Activated effector memory CD4-positive, alpha-beta T cell treated with anti-CD3 and anti-CD28 coated beads, Interleukin-2, amount 50 U/mL, for 16 hours (primary cell): Measurements from ENCODE around the gene PYDC1.
"Not testable (repeated sequence)": the region's sequence is repeated elsewhere in the genome, so short reads cannot be mapped to it uniquely, and the experiment has no call there.

Source experiments
- DNase-seq: peaks from one replicate; pipeline ENCODE4 v3.0.0-alpha.2; 2020

Gene PYDC1

GRCh38 chr16:31195861-31196260 is 21.1 kb downstream of the PYDC1 start:
- DNase-seq = not testable (repeated sequence)

DNA sequence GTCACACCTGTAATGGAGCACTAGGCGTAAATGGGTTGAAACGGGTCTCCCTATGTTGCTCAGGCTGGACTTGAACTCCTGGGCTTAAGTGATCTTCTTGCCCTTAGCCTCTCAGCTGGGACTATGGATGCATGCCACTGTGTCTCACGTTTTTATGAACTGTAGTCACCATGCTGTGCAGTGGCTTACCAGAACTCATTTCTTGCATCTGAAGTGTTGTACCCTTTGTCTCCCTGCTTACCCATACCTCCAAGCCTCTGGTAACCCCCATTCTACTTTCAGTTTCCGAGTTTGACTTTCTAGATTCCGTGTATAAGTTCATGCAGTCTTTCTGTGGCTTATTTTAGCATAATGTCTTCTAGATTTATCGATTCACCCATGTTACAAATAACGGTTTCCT is 22.0 kb downstream of the PYDC1 start:
- no peak for DNase-seq

DNA sequence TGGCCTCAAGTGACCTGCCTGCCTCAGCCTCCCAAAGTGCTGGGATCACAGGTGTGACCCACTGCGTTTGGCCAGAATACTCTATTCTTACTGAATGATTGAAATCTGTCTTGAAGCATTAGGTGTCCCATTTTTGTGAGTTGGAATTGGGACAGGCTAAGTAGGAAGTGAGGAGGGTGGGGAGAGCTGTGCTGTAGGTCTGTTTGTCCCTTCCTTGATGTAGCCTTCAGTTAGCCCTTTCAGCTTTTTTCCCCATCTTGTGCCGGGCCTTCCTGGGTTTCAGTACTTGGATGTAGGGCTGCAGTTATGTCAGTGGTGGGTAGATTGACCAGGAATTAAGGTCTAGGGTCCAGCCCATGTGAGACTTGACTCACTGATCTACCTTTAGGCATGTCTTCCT is 23.1 kb downstream of the PYDC1 start:
- no peak for DNase-seq

- no peak for DNase-seq
These were observed 23.9 kb downstream of the PYDC1 start for GRCh38 chr16:31192856-31193642.

GRCh38 chr16:31191697-31192428 is 25.1 kb downstream of the PYDC1 start:
- no peak for DNase-seq

DNA sequence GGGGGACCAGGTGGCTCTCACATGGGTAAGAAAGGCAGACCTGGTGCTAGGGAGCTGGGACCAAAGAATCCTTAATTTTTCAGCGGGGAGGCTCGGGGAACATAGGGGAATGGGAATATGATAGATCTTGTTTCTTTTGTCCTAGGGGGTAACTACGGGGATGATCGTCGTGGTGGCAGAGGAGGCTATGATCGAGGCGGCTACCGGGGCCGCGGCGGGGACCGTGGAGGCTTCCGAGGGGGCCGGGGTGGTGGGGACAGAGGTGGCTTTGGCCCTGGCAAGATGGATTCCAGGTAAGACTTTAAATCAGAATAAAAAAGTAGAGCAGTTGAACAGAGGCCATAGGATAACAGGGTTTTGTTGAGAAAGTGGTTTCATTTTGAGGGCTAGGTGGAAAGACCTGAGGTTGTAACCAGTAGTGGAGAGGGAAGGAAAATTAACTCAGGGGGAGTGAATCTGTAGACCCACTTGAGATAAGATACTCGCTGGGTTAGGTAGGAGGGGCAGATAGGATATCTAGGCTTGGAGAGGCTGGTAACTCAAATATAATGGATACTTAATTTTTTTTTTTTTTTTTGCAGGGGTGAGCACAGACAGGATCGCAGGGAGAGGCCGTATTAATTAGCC is 26.0 kb downstream of the PYDC1 start:
- no peak for DNase-seq

GRCh38 chr16:31190061-31190460 is 26.9 kb downstream of the PYDC1 start:
- no peak for DNase-seq

DNA sequence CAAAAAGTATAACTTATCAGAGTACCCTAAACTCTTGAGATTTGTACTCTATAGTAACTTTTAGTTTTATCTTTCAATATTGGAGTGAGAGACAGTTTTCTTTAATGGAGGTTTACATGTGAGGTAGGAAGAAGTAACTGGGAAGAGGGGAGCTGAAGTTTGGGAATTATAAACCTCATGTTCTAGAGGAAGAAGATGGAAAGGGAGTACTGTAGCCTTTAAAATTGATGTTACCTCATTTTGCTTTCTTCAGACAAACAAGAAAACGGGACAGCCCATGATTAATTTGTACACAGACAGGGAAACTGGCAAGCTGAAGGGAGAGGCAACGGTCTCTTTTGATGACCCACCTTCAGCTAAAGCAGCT is 27.5 kb downstream of the PYDC1 start:
- no peak for DNase-seq

- DNase-seq = no peak
These were observed 28.2 kb downstream of the PYDC1 start for GRCh38 chr16:31188450-31189411.

- DNase-seq = no peak
These were observed 29.1 kb downstream of the PYDC1 start for GRCh38 chr16:31187808-31188189.

- DNase-seq = no peak
These were observed 29.8 kb downstream of the PYDC1 start for GRCh38 chr16:31186930-31187807.

GRCh38 chr16:31186176-31186575 is 30.8 kb downstream of the PYDC1 start:
- no peak for DNase-seq

GRCh38 chr16:31185339-31185738 is 31.6 kb downstream of the PYDC1 start:
- DNase-seq = no peak

GRCh38 chr16:31184888-31185287 is 32.0 kb downstream of the PYDC1 start:
- DNase-seq = no peak

DNA sequence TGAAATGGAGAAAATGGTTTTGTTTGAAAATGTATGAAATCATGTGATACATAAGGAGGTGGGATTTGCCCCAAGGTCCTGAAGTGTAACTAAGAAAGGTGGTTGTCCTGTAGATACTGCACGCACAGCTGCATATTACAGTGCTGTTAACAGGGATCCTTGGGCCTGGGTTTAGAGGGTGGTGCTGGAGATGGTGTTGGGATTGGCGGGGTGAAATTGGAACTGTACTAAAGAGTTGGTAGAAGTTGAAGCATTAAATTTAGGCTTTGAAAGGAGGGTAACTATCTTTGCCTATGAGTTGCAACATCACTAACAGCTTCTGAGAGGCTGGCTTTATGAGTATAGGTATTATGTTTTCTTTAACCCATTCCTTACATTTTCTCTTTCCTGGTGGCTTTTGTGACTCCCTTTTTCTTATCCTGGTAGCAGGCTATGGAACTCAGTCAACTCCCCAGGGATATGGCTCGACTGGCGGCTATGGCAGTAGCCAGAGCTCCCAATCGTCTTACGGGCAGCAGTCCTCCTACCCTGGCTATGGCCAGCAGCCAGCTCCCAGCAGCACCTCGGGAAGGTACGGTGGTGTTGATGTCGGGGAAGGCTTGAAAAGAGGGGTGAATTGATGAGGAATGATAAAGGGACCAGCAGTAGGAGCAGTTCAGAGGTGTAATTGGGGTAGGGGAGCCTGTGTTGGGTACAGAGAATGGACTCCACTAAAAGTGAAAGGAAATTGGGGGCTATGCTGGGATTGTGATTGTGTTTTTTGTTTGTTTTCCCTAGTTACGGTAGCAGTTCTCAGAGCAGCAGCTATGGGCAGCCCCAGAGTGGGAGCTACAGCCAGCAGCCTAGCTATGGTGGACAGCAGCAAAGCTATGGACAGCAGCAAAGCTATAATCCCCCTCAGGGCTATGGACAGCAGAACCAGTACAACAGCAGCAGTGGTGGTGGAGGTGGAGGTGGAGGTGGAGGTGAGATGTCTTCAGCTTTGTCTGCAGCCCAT is 33.2 kb downstream of the PYDC1 start:
- DNase-seq = no peak

GRCh38 chr16:31182391-31182790 is 34.5 kb downstream of the PYDC1 start:
- no peak for DNase-seq

DNA sequence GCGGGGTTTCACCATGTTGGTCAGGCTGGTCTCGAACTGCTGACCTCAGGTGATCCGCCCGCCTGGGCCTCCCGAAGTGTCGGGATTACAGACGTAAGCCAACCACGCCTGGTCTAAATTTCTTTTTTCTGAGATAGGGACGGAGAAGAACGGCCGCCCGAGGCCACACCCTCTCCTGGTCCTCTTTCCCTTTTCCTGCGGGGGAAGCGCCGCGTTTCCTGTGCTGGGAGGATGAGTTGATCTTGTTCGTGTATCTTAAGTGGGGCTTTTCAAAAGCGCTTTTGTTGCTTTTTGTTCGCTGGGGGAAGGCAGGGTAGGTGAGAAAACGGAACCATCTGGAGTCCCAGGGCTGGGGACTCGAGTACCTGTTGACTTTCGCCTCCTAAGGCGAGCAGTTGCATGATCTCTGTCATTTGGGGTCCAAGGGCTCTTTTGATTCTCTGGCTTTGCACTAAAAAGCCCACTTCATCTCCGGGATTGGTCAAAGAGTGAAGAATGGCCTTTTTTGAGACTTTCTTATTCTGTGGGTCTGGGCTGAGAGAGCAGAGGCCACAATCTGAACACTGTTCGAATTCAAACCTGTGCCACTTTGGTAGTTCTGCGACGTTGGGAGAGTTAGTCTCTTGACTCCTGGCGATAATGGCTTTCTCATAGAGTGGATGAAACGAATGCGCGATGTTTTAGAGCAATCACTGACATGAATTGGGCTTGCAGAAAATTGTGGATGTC is 35.7 kb downstream of the PYDC1 start:
- DNase-seq = peak; percentile 77

- peak; percentile 96 for DNase-seq
These were observed 37.0 kb downstream of the PYDC1 start, which contains the start of gene FUS for GRCh38 chr16:31179747-31180459. Gene FUS, plus strand, starts transcription at chr16:31180139. Its CDS starts 76 bp downstream, at chr16:31180215.

GRCh38 chr16:31179219-31179746 is 37.7 kb downstream of the PYDC1 start:
- no peak for DNase-seq
